SKM-1 treated with dmso at 0.1 percent for 144 hours (cell line): ENCODE results near the gene RNF212B.
"Not testable (repeated sequence)": the region's sequence is repeated elsewhere in the genome, so short reads cannot be mapped to it uniquely, and the experiment has no call there.

Source experiments
- DNase-seq: peaks from one replicate; lab custom pipeline; 2025; ENCODE audit not compliant: unreplicated experiment; lab: John Stamatoyannopoulos, UW

RNF212B gene, protein sequence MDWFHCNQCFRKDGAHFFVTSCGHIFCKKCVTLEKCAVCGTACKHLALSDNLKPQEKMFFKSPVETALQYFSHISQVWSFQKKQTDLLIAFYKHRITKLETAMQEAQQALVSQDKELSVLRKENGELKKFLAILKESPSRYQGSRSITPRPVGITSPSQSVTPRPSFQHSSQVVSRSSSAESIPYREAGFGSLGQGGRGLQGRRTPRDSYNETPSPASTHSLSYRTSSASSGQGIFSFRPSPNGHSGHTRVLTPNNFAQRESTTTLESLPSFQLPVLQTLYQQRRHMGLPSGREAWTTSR

DNA sequence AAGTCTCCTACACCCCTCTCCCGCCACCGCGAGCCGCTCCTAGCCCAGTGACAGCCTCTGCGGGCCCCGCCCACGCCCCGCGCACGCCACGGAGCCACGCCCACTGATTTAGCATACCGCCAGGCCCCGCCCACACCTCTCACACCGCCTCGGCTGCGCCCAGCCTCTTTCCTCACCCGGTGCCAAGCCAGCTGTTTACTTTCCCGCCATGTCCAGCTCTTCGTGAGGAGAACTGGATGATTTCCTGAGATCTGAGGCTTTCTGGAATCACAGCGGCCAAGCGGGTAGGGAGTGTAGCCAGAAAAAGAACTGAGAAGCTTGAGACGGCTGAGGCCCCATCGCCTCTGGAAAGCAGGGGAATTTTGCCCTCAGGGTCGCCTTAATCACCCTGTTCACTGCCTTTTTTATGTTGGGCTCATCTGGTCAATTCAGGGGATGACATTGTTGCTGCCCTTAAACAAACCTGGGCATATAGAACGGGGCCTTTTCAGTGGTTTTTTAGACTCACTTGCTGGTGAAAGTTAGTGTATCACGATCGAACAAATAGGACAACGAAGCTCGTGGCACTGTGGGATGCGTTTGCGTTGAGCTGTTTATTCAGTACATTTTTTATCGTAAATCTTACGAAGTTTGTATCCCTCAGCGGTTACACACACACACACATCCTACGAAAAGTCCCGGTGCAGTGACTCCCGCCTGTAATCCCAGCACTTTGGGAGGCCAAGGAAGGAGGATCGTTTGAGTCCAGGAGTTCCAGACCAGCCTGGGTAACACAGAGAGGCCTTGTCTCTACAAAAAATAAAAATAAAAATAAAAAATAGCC is at the start of gene RNF212B:
TSS of gene RNF212B (plus strand) at position 165 of the 823 bp plus-strand sequence. CDS start 2,410 bp downstream, outside the sequence.
- DNase-seq = peak; percentile 65

DNA sequence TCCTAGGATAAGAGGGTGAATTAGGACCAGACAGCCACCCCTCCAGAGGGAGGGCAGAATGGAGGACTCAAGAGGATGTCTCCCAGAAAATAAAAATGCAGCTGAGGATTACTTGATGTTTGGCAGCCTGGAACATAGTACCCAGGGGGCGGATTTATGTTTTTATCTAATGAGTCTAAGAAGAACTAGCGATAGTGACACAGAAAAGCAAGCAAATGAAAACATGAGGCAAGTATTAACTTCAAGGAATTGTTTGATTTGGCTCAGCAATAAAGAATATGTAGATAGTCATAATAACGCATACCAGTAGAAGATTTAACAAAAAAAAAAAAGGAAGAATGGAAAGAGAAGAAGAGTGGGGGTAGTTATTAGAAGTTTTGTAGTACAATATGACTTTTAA is 44.3 kb upstream of the RNF212B start:
- DNase-seq = no peak

DNA sequence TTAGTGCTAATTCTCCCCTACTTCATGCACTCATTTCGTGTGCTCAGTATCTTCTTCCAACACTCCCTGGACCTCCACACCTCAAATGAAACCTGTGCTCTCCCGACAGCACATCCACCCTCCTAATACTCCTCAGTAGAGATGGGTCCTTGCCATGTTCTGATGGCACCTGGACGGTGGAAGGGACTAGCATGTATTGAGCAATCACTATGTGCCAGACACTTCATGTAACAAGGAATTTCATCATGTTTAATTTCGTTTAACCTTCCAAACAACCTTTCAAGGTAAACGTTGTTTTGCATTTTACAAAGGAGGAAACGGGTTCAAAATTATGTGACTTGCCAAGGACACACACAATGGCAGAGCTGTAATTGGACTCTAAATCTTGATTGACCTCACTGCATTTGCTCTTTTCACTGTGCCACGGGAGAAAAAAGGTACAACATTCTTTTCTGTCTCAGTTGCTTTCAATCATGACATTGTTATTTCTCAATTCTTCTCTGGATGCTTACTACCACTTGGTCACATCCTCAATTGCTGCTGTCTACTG is 42.1 kb upstream of the RNF212B start:
- DNase-seq = no peak

DNA sequence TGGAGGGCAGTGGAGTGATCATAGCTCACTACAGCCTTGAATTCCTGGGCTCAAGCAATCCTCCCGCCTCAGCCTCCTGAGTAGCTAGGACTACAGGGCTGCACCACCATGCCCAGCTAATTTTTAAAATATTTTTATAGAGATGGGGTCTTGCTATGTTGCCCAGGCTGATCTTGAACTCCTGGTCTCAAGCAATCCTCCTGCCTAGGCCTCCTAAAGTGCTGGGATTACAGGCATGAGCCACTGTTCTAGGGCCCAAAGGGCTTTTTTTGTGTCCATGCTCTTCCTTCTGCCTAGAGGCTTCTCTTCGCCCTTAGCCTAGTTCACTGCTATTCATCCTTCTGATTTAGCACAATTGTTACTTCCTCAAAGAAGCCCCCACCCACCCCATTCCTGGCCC is 41.2 kb upstream of the RNF212B start:
- not testable (repeated sequence) for DNase-seq

DNA sequence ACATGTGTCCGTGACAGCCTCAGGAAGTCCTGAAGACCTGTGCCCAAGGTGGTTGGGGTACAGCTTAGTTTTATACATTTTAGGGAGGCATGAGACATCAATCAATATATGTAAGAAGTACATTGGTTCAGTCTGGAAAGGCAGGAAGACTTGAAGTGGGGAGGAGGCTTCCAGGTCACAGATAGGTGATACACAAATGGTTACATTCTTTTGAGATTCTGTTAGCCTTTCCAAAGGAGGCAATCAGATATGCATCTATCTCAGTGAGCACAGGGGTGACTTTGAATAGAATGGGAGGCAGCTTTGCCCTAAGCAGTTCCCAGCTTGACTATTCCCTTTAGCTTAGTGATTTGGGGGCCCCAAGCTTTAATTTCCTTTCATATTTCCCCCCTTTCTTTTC is 38.6 kb upstream of the RNF212B start:
- DNase-seq = not testable (repeated sequence)

DNA sequence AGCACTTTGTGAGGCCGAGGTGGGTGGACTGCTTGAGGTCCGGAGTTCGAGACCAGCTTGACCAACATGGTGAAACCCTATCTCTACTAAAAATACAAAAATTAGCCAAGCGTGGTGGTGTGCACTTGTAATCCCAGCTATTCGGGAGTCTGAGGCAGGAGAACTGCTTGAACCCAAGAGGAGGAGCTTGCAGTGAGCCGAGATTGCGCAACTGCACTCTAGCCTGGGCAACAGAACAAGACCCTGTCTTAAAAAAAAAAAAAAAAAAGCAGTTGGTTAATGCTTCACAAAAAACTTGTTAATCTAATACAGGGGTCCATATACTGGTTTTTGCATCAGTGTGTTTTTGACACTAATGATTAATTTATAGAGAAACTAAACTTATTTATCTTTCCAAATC is 35.7 kb upstream of the RNF212B start:
- DNase-seq = no peak

DNA sequence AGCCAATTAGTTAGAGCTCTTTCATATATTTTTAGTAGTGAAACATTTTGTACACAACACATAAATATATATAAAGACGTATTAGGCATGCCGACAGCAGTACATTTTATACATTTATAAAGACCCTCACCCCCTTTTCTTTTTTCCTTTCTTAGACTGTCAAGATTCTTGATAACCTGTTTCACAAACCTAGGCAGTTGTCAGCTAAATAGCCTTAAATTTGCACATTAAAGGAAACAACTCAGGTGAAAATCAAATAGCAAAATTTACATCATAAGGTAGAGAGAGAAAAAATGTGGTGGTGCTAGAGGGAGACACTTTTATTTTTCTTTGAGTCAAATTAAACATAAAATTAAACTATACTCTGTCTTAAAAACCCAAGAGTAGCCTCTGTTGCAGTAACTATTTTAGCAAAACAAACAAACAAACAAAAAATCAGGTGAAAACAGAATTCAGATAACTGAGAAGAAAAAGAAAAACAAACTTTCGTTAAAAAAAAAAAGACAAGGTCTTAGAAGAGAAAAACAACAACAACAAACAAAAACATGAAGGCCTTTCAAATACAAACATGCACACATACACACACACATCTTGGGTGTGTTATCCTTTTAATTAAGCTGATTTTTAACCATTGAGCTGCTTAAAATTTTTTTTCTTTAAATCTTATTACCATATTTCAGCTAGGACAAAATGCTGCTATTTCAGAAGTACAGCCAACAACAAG is 31.2 kb upstream of the RNF212B start:
- DNase-seq = no peak

DNA sequence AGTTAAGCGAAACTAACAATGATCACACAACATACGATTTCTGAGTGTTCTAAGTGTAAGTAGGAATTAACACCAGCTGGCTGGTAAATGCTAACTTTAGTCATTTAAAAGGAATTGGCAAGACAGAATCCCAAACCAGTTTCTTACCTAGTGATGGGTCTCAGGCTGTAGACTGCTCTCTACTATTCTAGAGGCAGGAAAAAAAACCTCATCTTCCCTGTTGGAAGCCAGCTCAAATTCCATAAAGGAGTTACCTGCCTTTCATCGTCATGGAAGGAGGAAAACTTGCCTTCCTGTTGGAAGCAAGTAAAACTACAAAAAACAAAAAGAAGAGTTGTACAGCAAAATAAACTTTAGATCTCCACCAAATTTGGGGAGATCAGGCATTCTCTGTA is 30.6 kb upstream of the RNF212B start:
- no peak for DNase-seq

DNA sequence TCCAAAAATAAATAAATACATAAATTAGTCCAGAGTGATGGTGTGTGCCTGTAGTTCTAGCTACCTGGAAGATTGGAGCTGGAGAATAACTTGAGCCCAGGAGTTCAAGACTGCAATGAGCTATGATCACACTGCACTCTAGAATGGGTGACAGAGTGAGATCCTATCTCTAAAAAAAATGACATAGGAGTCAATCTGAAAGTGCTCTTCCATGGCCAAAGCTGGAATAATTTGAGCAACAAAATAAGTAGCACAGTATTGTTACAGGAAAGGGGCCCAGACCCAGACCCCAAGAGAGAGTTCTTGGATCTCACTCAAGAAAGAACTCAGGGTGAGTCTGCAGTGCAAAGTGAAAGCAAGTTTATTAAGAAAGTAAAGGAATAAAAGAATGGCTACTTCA is 29.4 kb upstream of the RNF212B start:
- no peak for DNase-seq

DNA sequence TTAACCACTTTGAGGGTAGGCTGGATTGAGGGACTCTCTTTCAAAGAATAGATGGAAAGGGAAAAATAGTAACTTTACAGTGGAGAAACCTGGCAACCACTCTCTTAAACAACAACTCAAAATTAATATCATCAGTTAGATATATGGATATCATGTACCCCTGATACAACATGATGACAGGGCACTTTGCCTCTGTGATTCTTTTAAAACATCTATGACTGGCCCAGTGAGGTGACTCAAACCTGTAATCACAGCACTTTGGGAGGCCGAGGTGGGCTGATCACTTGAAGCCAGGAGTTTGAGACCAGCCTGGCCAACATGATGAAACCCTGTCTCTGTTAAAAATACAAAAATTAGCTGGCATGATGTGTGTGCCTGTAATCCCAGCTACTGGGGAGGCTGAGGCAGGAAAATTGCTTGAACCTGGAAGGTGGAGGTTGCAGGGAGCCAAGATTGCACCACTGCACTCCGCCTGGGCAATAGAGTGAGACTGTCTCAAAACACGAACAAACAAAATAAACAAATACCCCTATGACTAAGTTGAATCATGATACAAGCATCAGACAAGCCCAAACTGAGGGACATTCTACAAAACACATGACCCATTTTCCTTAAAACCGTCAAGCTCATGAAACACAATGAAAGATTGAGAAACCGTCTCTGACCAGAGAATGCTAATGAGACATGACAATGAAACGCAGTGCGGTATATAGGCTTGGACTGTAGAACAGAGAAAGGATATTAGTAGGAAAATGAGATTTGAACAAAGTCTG is 27.9 kb upstream of the RNF212B start:
- no peak for DNase-seq

DNA sequence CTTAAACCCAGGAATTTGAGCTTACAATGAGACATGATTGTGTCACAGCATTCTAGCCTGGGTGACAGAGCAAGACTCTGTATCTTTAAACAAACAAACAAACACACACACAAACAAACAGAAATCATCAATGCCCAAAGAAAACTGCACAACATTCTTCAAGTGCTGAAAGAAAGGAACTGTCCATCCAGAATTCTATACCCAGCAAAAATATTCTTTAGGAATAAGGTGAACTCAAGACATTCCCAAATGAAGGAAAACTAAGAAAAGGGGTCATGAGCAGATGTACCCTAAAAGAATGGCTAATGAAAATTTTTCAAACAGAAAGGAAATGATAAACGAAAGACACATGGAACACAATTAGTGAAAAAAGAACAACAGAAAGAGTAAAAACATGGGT is 22.3 kb upstream of the RNF212B start:
- DNase-seq = no peak

DNA sequence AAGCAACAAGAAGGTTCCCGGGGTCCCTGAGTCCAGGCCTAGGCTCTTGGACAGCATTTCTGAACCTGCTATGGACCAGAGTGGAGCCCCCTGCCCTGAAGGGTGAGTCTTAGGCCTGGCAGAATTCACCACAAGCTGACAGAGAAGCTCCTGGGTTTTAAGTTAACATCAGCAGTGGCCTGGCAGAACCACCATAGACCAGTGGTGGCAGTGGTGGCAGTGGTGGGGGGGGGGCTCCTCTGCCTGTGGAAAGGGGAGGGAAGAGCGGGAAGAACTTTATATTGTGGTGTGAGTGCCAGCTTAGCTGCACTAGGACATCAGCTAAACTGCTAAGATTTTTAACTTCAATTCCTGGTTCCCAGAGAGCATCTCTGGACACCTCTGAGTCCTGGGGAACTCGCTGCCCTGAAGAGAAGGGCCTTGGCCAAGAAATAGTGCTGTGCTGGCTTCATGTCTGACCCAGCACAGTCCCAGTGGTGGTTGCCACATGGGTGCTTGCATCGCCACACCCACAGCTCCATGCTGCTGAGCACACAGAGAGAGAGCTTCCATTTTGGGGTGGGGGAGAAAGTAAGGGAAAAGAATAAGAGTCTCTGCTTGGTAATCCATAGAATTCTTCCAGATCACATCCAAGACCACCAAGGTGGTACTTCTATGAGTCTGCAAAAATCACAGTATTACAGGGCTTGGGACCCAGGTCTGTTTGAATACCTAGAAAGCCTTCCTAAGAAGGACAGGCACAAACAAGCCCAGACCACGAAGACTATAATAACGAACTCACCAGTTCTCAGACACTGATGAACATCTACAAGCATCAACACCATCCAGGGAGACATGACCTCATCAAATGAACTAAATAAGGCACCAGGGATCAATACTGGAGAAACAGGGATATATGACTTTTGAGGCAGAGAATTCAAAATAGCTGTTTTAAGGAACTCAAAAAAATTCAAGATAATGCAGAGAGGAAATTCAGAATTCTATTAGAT is 20.4 kb upstream of the RNF212B start:
- no peak for DNase-seq

DNA sequence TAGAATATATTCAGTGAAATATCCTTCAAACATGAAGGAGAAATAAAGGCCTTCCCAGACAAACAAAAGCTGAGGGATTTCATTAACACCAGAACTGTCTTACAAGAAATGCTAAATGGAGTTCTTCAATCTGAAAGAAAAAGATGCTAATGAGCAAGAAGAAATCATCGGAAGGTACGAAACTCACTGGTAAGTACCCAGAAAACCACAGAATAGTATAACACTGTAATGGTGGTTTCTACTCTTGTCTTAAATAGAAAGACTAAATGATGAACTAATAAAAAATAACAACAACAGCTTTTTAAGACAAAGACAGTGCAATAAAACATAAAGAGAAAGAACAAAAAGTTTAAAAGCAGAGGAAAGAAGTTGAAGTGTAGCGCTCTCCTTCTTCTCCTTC is 18.7 kb upstream of the RNF212B start:
- no peak for DNase-seq

DNA sequence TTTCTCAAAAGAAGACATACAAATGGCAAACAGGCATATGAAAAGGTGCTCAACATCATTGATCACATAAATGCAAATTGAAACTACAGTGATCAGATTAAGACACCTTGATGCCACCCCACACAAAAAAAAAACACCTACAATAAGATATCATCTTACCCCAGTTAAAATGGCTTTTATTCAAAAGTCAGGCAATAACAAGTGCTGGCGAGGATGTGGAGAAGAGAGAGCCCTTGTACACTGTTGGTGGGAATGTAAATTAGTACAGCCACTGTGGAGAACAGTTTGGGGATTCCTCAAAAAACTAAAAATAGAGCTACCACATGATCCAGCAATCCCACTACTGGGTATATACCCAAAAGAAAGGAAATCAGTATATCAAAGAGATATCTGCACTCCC is 12.8 kb upstream of the RNF212B start:
- DNase-seq = not testable (repeated sequence)

DNA sequence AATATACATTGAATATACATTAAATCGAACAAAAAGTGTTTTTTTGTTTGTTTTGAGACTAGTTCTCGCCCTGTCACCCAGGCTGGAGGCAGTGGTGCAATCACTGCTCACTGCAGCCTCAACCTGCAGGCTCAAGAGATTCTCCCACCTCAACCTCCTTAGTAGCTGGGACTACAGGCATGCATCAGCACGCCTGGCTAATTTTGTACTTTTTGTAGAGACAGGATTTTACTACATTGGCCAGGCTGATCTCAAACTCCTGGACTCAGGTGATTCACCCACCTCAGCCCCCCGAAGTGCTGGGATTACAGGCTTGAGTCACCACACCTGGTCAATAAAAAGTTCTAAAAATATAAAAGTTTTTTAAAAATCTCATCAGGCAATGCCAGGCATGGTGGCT is 10.2 kb upstream of the RNF212B start:
- no peak for DNase-seq

DNA sequence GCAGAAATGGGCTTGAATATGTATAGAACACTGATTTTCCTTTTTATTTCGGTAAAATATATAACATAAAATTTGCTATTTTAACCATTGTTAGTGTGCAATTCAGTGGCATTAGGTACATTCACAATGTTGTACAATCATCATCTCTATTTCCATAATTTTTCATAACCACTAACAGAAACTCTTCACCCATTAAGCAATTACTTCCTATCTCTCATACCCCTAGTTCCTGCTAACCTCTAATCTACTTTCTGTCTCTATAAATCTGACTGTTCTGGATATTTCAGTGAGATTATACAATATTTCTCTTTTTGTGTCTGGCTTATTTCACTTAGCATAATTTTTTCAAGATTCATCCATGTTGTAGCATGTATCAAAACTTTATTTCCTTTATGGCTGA is 8.9 kb upstream of the RNF212B start:
- DNase-seq = peak; percentile 5

DNA sequence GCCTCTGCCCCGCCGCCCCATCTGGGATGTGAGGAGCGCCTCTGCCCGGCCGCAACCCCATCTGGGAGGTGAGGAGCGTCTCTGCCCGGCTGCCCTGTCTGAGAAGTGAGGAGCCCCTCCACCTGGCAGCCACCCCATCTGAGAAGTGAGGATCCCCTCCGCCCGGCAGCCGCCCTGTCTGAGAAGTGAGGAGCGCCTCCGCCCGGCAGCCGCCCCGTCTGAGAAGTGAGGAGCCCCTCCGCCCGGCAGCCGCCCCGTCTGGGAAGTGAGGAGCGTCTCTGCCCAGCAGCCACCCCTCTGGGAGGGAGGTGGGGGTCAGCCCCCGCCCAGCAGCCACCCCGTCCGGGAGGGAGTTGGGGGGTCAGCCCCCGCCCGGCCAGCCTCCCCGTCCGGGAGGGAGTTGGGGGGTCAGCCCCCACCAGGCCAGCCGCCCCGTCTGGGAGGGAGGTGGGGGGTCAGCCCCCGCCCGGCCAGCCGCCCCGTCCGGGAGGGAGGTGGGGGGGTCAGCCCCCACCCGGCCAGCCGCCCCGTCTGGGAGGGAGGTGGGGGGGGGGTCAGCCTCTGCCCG is 5.4 kb upstream of the RNF212B start:
- not testable (repeated sequence) for DNase-seq

DNA sequence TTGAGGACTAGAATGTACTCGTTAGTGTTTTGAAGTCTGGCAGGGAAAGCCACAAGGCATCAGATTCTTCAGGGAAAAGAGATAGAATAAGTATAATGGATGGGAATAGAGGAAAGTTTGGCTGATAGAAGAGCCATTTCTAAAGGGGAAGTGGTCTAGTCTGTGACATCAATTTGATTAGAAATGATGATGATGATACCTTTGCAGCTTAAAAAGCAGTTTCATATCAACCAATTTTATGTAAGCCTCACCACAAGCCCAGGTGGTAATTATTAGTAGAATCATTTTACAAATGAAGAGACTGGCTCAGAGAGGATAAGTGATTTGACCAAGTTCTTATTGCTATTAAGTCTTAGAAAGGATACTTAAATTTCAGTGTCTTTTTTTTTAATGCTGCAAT is 2.9 kb downstream of the RNF212B start:
- no peak for DNase-seq

DNA sequence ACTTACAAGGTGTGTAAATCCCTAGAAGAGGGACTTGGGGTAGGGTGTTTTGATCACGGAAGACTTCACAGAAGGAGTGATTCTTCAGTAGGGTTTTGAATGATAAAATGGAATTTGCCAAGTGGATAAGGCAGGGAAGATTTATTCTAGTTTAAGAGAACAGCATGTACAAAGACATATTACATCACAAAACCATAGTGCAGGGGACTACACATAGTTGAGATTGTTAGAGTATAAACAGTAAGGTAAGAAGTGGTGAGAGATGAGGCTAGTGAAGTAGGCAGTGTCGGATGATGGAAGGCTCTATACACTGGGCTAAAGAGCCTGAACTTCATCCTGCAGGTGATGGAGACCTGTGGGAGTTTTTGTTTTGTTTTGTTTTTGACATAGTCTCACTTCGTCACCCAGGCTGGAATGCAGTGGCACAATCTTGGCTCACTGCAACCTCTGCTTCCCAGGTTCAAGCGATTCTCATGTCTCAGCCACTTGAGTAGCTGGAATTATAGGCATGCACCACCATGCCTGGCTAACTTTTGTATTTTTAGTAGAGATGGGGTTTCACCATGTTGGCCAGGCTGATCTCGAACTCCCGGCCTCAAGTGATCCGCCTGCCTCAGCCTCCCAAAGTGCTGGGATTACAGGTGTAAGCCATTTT is 3.5 kb downstream of the RNF212B start:
- DNase-seq = not testable (repeated sequence)
